Right lobe of liver (tissue), 6 donors: Measurements from ENCODE around the gene GCK. TPM values are rescaled to one million over a fixed set of nuclear protein-coding genes. Genes with fewer than 3 reads are reported as not detected.

Experiments used
- ATAC-seq, 4 donors: fragments of 200-7000 bp; cut with Tn5 transposase; one replicate each; pipeline ENCODE4 v1.9.1; 2020; ENCODE audit warnings: mild to moderate bottlenecking in 4 of 4, moderate library complexity in 4 of 4
- DNase-seq, 3 donors: peaks; one replicate each; pipeline ENCODE4 v3.0.0-alpha.2; 2020
- H3K27ac ChIP-seq, 3 donors: fragments of 200-600 bp; one replicate each; pipeline ENCODE4 v1.8.0; 2022
- H3K27me3 ChIP-seq, 2 donors: fragments of 200-600 bp; one replicate each; pipeline ENCODE4 v1.8.0; 2022
- H3K36me3 ChIP-seq, 4 donors: fragments of 200-600 bp; sonication (generic) in 1 of 4; one replicate each; pipeline versions ENCODE4 v1.5.1 to v1.8.0; 2017 to 2022; ENCODE audit warnings: control low read depth in 1 of 4
- H3K4me1 ChIP-seq, 4 donors: fragments of 200-600 bp; sonication (generic) in 1 of 4; one replicate each; pipeline versions ENCODE4 v1.5.1 to v1.8.0; 2017 to 2022; ENCODE audit warnings: control low read depth in 1 of 4
- H3K4me3 ChIP-seq, 3 donors: fragments of 200-600 bp; one replicate each; pipeline ENCODE4 v1.8.0; 2022
- H3K9me3 ChIP-seq, 4 donors: fragments of 200-600 bp; sonication (generic) in 1 of 4; one replicate each; pipeline versions ENCODE4 v1.5.1 to v1.8.0; 2017 to 2022; ENCODE audit warnings: control low read depth in 1 of 4
- POLR2A ChIP-seq: fragments of 450-650 bp; IDR thresholded peaks from one replicate; pipeline ENCODE4 v1.6.1; 2017; ENCODE audit warnings: antibody characterized with exemption, mild to moderate bottlenecking
- WGBS: methylation state at CpG from one replicate; pipeline ENCODE4 v1.1.6; 2018; ENCODE audit warnings: low coverage, low lambda C conversion rate; ENCODE audit not compliant: insufficient coverage; ENCODE audit errors: missing lambda C conversion rate; 5-methylcytosine and 5-hydroxymethylcytosine counted together
- intact Hi-C, 2 donors: fragments of 100-400 bp; cut with DNase I; formaldehyde crosslinking; loops; one replicate each; pipeline versions ENCODE4 v1.11.2 to v1.14.1; 2022
- total RNA-seq, 6 experiments: library from RNA; depleted of rRNA in 2 of 6; stranded (reverse); fragments of >200 nt in 2 of 6; fragmentation: NEBNext Ultra II Directional in 3 of 6; extraction: Animal tissue kit (Norgen Biotek cat#: 25700) in 3 of 6; gene quantifications; one replicate each; pipeline versions ENCODE4 v1.1.0 to v1.2.4, GENCODE V29; 2016 to 2023
- TF ChIP-seq, protein P1 (sequence below), 4 donors: fragments of 200-600 bp in 3 of 4; fragments of 450-650 bp in 1 of 4; IDR thresholded peaks; one replicate each; pipeline versions ENCODE4 v1.5.1 to v1.8.0; 2016 to 2022; ENCODE audit warnings: antibody characterized with exemption in 4 of 4, mild to moderate bottlenecking in 2 of 4
- donor health status: DM: no; HTN: yes; CAD: no.
- donor health status: DM: no; HTN: no; CAD: no.
- donor health status: DM: no; HTN: no; CAD: no.
- donor health status: DM: no; HTN: yes; CAD: no.
- donor health status: DM: no; HTN: yes; CAD: no.

The GCK gene
- total RNA-seq, 6 experiments from 2014 or later = 0.50 to 5.9 (median 2.0) TPM

DNA sequence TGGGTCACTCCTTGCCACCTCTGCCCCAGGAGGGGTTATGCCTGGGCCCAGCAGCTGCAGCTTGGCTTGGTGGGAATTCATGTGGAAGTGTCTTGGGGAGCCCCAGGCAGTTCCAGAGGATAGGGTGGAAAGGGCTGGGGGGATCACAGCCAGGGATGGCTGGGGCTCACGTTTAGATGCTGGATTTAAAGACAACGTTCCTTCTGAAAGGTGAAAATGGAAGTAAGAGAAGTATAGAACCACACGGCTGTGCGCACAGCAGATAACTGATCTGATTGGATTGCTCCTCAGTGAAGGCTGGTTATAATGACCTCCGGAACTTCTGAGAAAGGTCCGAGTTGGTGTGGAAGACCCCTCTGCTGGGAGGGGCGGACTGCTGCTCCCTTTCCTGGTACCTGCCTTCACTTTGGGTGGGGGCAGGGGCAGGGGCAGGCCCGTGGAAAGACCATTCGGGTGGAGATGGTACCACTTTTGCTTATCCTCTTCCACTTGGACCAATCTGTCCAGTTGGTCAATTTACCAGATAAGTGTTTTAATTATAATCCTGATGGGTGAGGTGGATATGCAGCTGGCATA lies 40.2 kb downstream of the GCK start:
- 56% methylated on average over 5 of the region's 9 CpGs for WGBS
- DNase-seq (peak in 1 of 3 donors; percentile 28), ATAC-seq (no peak)
- intact Hi-C loops = no loop called here
- Histone ChIP-seq H3K4me3 (no peak overlapping the region), H3K9me3 (no peaks in the 10 kb centered on the region), H3K36me3 (no peaks in the 10 kb centered on the region), H3K27me3 (no peaks in the 10 kb centered on the region), H3K27ac (no peak overlapping the region), H3K4me1 (no peaks in the 10 kb centered on the region)
- no peak for TF ChIP-seq POLR2A
- TF ChIP-seq, protein P1, sequence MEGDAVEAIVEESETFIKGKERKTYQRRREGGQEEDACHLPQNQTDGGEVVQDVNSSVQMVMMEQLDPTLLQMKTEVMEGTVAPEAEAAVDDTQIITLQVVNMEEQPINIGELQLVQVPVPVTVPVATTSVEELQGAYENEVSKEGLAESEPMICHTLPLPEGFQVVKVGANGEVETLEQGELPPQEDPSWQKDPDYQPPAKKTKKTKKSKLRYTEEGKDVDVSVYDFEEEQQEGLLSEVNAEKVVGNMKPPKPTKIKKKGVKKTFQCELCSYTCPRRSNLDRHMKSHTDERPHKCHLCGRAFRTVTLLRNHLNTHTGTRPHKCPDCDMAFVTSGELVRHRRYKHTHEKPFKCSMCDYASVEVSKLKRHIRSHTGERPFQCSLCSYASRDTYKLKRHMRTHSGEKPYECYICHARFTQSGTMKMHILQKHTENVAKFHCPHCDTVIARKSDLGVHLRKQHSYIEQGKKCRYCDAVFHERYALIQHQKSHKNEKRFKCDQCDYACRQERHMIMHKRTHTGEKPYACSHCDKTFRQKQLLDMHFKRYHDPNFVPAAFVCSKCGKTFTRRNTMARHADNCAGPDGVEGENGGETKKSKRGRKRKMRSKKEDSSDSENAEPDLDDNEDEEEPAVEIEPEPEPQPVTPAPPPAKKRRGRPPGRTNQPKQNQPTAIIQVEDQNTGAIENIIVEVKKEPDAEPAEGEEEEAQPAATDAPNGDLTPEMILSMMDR (IDR thresholded peaks at IDR 0.05) = no peak

DNA sequence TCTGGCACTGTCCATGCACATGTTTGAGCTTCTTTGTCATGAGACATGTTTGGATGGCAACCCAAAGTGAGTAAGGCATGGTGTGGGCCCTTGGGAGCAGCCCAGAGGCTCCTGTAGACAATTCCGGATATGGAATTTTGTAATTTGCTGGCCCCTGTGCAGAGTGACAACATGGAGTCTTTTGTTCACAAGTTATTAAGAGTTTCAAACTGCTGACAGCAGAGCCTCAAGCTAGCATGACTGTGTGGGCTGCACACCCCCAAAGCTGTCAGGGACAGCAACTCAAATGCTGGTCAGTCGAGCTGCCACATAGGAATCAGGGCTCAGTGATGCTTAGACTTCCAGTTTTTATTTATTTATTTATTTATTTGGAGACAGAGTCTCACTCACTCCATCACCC lies 41.1 kb downstream of the GCK start:
- TF ChIP-seq, protein P1 (IDR thresholded peaks at IDR 0.05) = no peak
- TF ChIP-seq POLR2A = no peak
- Histone ChIP-seq H3K27ac (no peak overlapping the region), H3K4me3 (no peak overlapping the region), H3K9me3 (no peaks in the 10 kb centered on the region), H3K27me3 (no peaks in the 10 kb centered on the region), H3K36me3 (no peaks in the 10 kb centered on the region), H3K4me1 (no peaks in the 10 kb centered on the region)
- DNase-seq (peak in 1 of 3 donors; percentile 17), ATAC-seq (no peak)
- WGBS = 100% methylated on average over 1 of the region's 2 CpGs
- intact Hi-C loops = no loop called here

DNA sequence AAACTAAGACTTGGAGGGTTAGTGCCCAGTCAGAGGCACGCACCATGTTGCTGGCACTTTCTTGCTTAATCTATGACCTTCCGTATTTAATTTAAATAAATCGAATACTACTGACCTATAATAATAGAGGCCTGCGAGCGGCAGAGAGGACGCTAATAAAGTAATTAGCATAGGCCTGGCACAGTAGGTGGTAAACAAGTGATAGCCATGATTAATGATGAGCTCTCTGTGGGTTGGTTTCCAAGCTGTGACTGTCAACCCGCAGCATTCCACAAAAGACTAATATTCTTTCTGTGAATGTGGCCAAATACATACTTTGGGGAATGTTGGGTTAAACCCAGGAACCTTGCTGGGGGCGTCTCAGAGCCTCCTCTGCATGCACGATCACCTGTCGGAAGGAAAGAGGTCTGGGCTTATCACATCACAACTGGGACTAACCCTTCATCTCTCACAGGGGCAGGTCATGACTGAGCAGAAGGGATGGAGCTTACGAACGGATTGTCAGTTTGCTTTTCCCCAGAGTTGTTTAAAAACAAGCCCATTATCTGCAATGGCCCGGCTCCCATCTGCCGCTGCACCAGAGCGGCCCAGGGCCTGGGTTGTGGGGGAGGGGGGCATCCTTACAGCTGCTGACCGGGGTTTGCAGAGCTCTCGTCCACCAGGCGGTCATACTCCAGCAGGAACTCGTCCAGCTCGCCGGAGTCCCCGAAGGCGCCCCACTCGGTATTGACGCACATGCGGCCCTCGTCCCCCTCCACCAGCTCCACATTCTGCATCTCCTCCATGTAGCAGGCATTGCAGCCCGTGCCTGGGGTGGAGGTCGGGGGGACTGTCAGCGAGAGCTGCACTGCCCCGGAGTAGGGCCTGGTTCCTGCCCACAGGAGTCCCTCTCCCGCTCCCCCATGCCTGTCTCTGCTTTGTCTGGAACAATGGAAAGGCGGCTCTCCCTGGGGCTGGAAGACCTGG lies 41.9 kb downstream of the GCK start:
- DNase-seq = peak in 1 of 3 donors; percentile 37
- Histone ChIP-seq H3K27ac (no peak overlapping the region), H3K36me3 (no peaks in the 10 kb centered on the region), H3K4me3 (no peak overlapping the region), H3K9me3 (no peaks in the 10 kb centered on the region), H3K27me3 (no peaks in the 10 kb centered on the region), H3K4me1 (no peaks in the 10 kb centered on the region)
- TF ChIP-seq, protein P1 (IDR thresholded peaks at IDR 0.05) = no peak
- no peak for TF ChIP-seq POLR2A
- intact Hi-C loops = no loop called here
- WGBS = 81% methylated on average over 9 of the region's 33 CpGs
- no peak for ATAC-seq

DNA sequence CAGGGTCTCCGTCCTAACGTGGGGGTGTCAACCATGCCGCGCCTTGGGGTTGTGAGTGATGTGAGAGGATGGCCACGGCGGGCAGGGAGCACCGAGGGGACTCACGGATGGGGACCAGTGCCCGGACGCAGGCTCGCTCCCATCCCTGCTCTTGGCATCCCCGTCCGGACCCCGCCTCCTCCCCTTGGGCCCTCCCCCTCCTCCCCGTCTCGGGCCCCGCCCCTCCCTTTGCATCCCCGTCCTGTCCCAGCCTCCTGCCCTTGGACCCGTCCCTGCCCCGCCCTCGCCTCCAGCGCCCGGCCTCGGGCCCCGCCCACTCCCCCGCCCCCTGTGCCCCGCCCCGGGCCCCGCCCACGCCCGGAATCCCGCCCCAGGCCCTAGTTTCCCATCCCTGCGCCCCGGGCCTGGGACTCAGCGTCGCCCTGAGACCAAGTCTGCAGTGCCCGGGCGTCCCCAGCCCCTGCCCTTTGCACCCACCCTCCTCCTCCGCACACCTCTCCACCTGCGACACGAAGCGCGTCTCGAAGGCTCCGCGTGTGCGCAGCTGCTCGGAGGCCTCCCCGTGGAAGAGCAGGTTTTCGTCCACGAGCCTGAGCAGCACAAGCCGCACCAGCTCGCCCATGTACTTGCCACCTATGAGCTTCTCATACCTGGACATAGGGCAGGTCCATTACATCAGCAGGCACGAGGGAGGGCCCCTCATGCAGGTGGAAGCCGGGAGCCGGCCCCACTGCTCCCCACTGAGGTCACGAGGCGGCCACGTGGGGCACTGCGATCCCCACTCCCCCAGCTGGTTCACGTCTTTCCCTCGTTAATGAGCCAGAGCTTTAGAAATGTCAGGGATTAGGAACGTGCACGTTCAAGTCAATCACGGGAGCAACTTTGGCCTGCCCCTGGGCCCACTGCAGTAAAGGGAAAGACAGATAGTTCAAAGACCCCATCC lies 43.0 kb downstream of the GCK start:
- H3K27ac ChIP-seq = no peak overlapping the region
- WGBS = 25% methylated on average over 15 of the region's 65 CpGs

More for the DNA sequence above, 43.0 kb downstream of the GCK start:
- DNase-seq (peak in 2 of 3 donors; percentile 57 to 65), ATAC-seq (peak; percentile 63 to 84 (median 74))
- intact Hi-C loops = no loop called here
- H3K36me3 ChIP-seq = no peaks in the 10 kb centered on the region
- H3K9me3 ChIP-seq = no peaks in the 10 kb centered on the region
- H3K4me3 ChIP-seq = peak overlapping the region in 1 of 3 donors; percentile 2
- no peak for TF ChIP-seq POLR2A
- TF ChIP-seq, protein P1 (IDR thresholded peaks at IDR 0.05) = no peak
- no peaks in the 10 kb centered on the region for H3K4me1 ChIP-seq
- no peaks in the 10 kb centered on the region for H3K27me3 ChIP-seq
